Measurements from ENCODE around the gene NSF.

NSF gene

GRCh38 chr17:46788796-46789195 lies 198.3 kb downstream of the NSF start:
- no peak for ATAC-seq
- no peak for TF ChIP-seq OSR1 (CRISPR knock-in tag; IDR thresholded peaks at IDR 0.05)
- no peak for TF ChIP-seq ZNF565 (CRISPR knock-in tag; conservative IDR thresholded peaks at IDR 0.05; ENCODE audit: low read depth)
- TF ChIP-seq POU6F1 (CRISPR knock-in tag; IDR thresholded peaks at IDR 0.05; ENCODE audit: borderline replicate concordance, low read depth), result no peak

GRCh38 chr17:46789610-46790009 lies 199.1 kb downstream of the NSF start:
- no peak for ATAC-seq
- TF ChIP-seq GLIS3 (CRISPR knock-in tag; IDR thresholded peaks at IDR 0.05) (no peak), RARB (CRISPR knock-in tag; IDR thresholded peaks at IDR 0.05) (no peak), ISL1 (CRISPR knock-in tag; IDR thresholded peaks at IDR 0.05) (no peak), ZNF70 (CRISPR knock-in tag; IDR thresholded peaks at IDR 0.05) (no peak), CSDC2 (CRISPR knock-in tag; IDR thresholded peaks at IDR 0.05) (no peak), SNAI2 (CRISPR knock-in tag; IDR thresholded peaks at IDR 0.05) (no peak), ZFP30 (CRISPR knock-in tag; IDR thresholded peaks at IDR 0.05) (no peak), PPARA (CRISPR knock-in tag; IDR thresholded peaks at IDR 0.05; ENCODE audit: borderline replicate concordance) (no peak), TOX (CRISPR knock-in tag; IDR thresholded peaks at IDR 0.05; ENCODE audit: borderline replicate concordance) (no peak)

- ATAC-seq, result no peak
- TF ChIP-seq TSHZ2 (CRISPR knock-in tag; IDR thresholded peaks at IDR 0.05) (no peak), CSDC2 (CRISPR knock-in tag; IDR thresholded peaks at IDR 0.05) (no peak), PPARA (CRISPR knock-in tag; IDR thresholded peaks at IDR 0.05; ENCODE audit: borderline replicate concordance) (no peak), OSR1 (CRISPR knock-in tag; IDR thresholded peaks at IDR 0.05) (no peak), ARNTL (CRISPR knock-in tag; IDR thresholded peaks at IDR 0.05; ENCODE audit: borderline replicate concordance, low read depth) (no peak), TCF4 (CRISPR knock-in tag; IDR thresholded peaks at IDR 0.05; ENCODE audit: borderline replicate concordance) (no peak), GLIS3 (CRISPR knock-in tag; IDR thresholded peaks at IDR 0.05) (no peak), ESRRG (CRISPR knock-in tag; IDR thresholded peaks at IDR 0.05) (no peak), CREB5 (CRISPR knock-in tag; IDR thresholded peaks at IDR 0.05; ENCODE audit: low read depth) (no peak), ISL1 (CRISPR knock-in tag; IDR thresholded peaks at IDR 0.05) (no peak), ZNF8 (CRISPR knock-in tag; IDR thresholded peaks at IDR 0.05) (no peak), PATZ1 (CRISPR knock-in tag; IDR thresholded peaks at IDR 0.05; ENCODE audit: borderline replicate concordance) (no peak), ZFP3 (CRISPR knock-in tag; IDR thresholded peaks at IDR 0.05) (no peak), SNAI2 (CRISPR knock-in tag; IDR thresholded peaks at IDR 0.05) (no peak), TOX (CRISPR knock-in tag; IDR thresholded peaks at IDR 0.05; ENCODE audit: borderline replicate concordance) (no peak), ZFP30 (CRISPR knock-in tag; IDR thresholded peaks at IDR 0.05) (no peak), ZC3H10 (CRISPR knock-in tag; IDR thresholded peaks at IDR 0.05) (no peak), ZNF70 (CRISPR knock-in tag; IDR thresholded peaks at IDR 0.05) (no peak)
Observed at GRCh38 chr17:46790216-46790615, 199.7 kb downstream of the NSF start.

GRCh38 chr17:46791531-46791930 lies 201.1 kb downstream of the NSF start:
- ATAC-seq, result no peak
- TF ChIP-seq ZFP3 (CRISPR knock-in tag; IDR thresholded peaks at IDR 0.05), result no peak
- no peak for TF ChIP-seq ZNF565 (CRISPR knock-in tag; conservative IDR thresholded peaks at IDR 0.05; ENCODE audit: low read depth)
- no peak for TF ChIP-seq ZNF8 (CRISPR knock-in tag; IDR thresholded peaks at IDR 0.05)
- TF ChIP-seq ZFP30 (CRISPR knock-in tag; IDR thresholded peaks at IDR 0.05), result no peak
- no peak for TF ChIP-seq ESRRG (CRISPR knock-in tag; IDR thresholded peaks at IDR 0.05)
- no peak for TF ChIP-seq PPARA (CRISPR knock-in tag; IDR thresholded peaks at IDR 0.05; ENCODE audit: borderline replicate concordance)
- TF ChIP-seq RARB (CRISPR knock-in tag; IDR thresholded peaks at IDR 0.05), result no peak
- no peak for TF ChIP-seq CSDC2 (CRISPR knock-in tag; IDR thresholded peaks at IDR 0.05)
- TF ChIP-seq GLIS3 (CRISPR knock-in tag; IDR thresholded peaks at IDR 0.05), result no peak
- TF ChIP-seq POU6F1 (CRISPR knock-in tag; IDR thresholded peaks at IDR 0.05; ENCODE audit: borderline replicate concordance, low read depth), result no peak
- no peak for TF ChIP-seq TCF4 (CRISPR knock-in tag; IDR thresholded peaks at IDR 0.05; ENCODE audit: borderline replicate concordance)
- no peak for TF ChIP-seq ISL1 (CRISPR knock-in tag; IDR thresholded peaks at IDR 0.05)
- TF ChIP-seq SNAI2 (CRISPR knock-in tag; IDR thresholded peaks at IDR 0.05), result no peak
